Keratinocyte (primary cell): ENCODE data around the gene TCP1. TPM values are rescaled to one million over a fixed set of nuclear protein-coding genes. Genes with fewer than 3 reads are reported as not detected.

ENCODE experiments used
- DNase-seq: peaks from one replicate; pipeline ENCODE4 v3.0.0-alpha.2; 2011; ENCODE audit warnings: low read depth, missing footprints, low spot score
- FAIRE-seq: peaks from 2 replicates; lab custom pipeline; 2011; peaks lifted over from hg19 to GRCh38; lab: Jason Lieb, UNC
- H2AFZ ChIP-seq: 2 replicates; pipeline ENCODE4 v1.6.0; 2012; ENCODE audit warnings: low read length, control low read depth, inconsistent platforms; ENCODE audit not compliant: control insufficient read depth
- H3K27ac ChIP-seq: 2 replicates; pipeline ENCODE4 v1.5.1; 2011; ENCODE audit warnings: low read length; ENCODE audit not compliant: control insufficient read depth, insufficient read depth
- H3K27me3 ChIP-seq: 3 replicates; pipeline ENCODE4 v1.6.0; 2011; ENCODE audit warnings: low read length; ENCODE audit not compliant: control insufficient read depth, insufficient read depth; ENCODE audit errors: extremely low read depth
- H3K36me3 ChIP-seq, 2 experiments: 2 replicates in 1 of 2; 3 replicates in 1 of 2; pipeline ENCODE4 v1.5.1; 2011; ENCODE audit warnings: low read length in 2 of 2, mild to moderate bottlenecking in 1 of 2; ENCODE audit not compliant: control insufficient read depth in 2 of 2, insufficient read depth in 2 of 2; ENCODE audit errors: extremely low read depth in 1 of 2
- H3K4me1 ChIP-seq: 3 replicates; pipeline ENCODE4 v1.5.1; 2011; ENCODE audit warnings: low read length; ENCODE audit not compliant: control insufficient read depth, insufficient read depth; ENCODE audit errors: extremely low read depth
- H3K4me2 ChIP-seq: 3 replicates; pipeline ENCODE4 v1.6.0; 2011; ENCODE audit warnings: low read depth, low read length; ENCODE audit not compliant: control insufficient read depth, insufficient read depth; ENCODE audit errors: extremely low read depth
- H3K4me3 ChIP-seq, 3 experiments: fragments of 200-600 bp in 1 of 3; sonication (generic) in 1 of 3; 2 replicates in 2 of 3; 3 replicates in 1 of 3; pipeline ENCODE4 v1.5.1; 2011 to 2016; ENCODE audit warnings: low read length in 3 of 3, mild to moderate bottlenecking in 3 of 3, control low read depth in 2 of 3, inconsistent platforms in 1 of 3, low read depth in 1 of 3, mixed read lengths in 1 of 3, mixed run types in 1 of 3, moderate library complexity in 1 of 3; ENCODE audit not compliant: control insufficient read depth in 2 of 3, insufficient read depth in 2 of 3; ENCODE audit errors: extremely low read depth in 1 of 3
- H3K79me2 ChIP-seq: 2 replicates; pipeline ENCODE4 v1.6.0; 2012; ENCODE audit warnings: low read length; ENCODE audit not compliant: control insufficient read depth, insufficient read depth
- H3K9ac ChIP-seq: 3 replicates; pipeline ENCODE4 v1.6.0; 2011; ENCODE audit warnings: low read length; ENCODE audit not compliant: control insufficient read depth, insufficient read depth; ENCODE audit errors: extremely low read depth
- H3K9me1 ChIP-seq: 3 replicates; pipeline ENCODE4 v1.6.0; 2011; ENCODE audit warnings: low read length; ENCODE audit not compliant: control insufficient read depth, insufficient read depth; ENCODE audit errors: extremely low read depth
- H3K9me3 ChIP-seq: 2 replicates; pipeline ENCODE4 v1.5.1; 2012; ENCODE audit warnings: low read depth, low read length; ENCODE audit not compliant: control insufficient read depth
- H4K20me1 ChIP-seq: 3 replicates; pipeline ENCODE4 v1.6.0; 2011; ENCODE audit warnings: low read length; ENCODE audit not compliant: control insufficient read depth, insufficient read depth; ENCODE audit errors: extremely low read depth
- CTCF ChIP-seq, 3 experiments: IDR thresholded peaks in 1 of 3; conservative IDR thresholded peaks in 1 of 3; optimal IDR thresholded peaks in 1 of 3; 2 replicates in 2 of 3; 3 replicates in 1 of 3; pipeline versions ENCODE3 to v1.5.1; 2011; ENCODE audit warnings: low read length in 3 of 3, mild to moderate bottlenecking in 3 of 3, moderate library complexity in 2 of 3, control low read depth in 1 of 3, inconsistent platforms in 1 of 3; ENCODE audit not compliant: insufficient read depth in 2 of 3; ENCODE audit errors: extremely low read depth in 1 of 3
- EZH2 ChIP-seq: IDR thresholded peaks from one replicate; pipeline ENCODE4 v1.6.1; 2012; ENCODE audit warnings: inconsistent platforms, mild to moderate bottlenecking, low read length, moderate library complexity
- dilution Hi-C: fragments of 300-500 bp; cut with MboI; formaldehyde crosslinking; loops from one replicate; pipeline ENCODE4 v1.7.0; 2020; ENCODE audit warnings: low sequenced_read_pairs; ENCODE audit not compliant: extremely low pct_ligation_motif_present
- polyA plus RNA-seq, 5 experiments: library from polyadenylated mRNA; depleted of rRNA in 3 of 5; stranded (reverse) in 3 of 5; stranded (forward) in 1 of 5; unstranded in 1 of 5; fragments of >200 nt; gene quantifications; 1 replicate in 1 of 5; 2 replicates in 3 of 5; 3 replicates in 1 of 5; pipeline versions ENCODE4 v1.2.1 to v1.2.3, GENCODE V29; 2011 to 2012; ENCODE audit warnings: missing spikeins in 2 of 5, low read depth in 1 of 5, low replicate concordance in 1 of 5

The TCP1 gene
- polyA plus RNA-seq, 1 donor (not counting 4 experiments of a cell fraction or from before 2014, with no cell fraction given), result 174 TPM

GRCh38 chr6:159745081-159745480 lies 44.3 kb downstream of the TCP1 start:
- no peaks in the 10 kb centered on the region for H3K27me3 ChIP-seq
- H3K4me2 ChIP-seq, result no peak overlapping the region
- peaks cover 25 to 29% of the 10 kb centered on the region in 2 experiments for H3K36me3 ChIP-seq
- FAIRE-seq (no peak), DNase-seq (no peak)
- no peak overlapping the region for H3K27ac ChIP-seq
- peaks cover 51% of the 10 kb centered on the region for H3K79me2 ChIP-seq
- dilution Hi-C loops, result no loop called here
- H3K9me3 ChIP-seq, result no peaks in the 10 kb centered on the region
- no peaks in the 10 kb centered on the region for H3K9me1 ChIP-seq
- H3K9ac ChIP-seq, result no peak overlapping the region
- H2AFZ ChIP-seq, result no peak overlapping the region
- no peaks in the 10 kb centered on the region for H4K20me1 ChIP-seq
- no peak overlapping the region for H3K4me3 ChIP-seq
- no peak for TF ChIP-seq EZH2
- TF ChIP-seq CTCF (optimal IDR thresholded peaks at IDR 0.05 in 1 of 3, IDR thresholded peaks at IDR 0.05 in 1 of 3, conservative IDR thresholded peaks at IDR 0.05 in 1 of 3; ENCODE audit: extremely low read depth in 1 of 3, insufficient read depth in 2 of 3, low read length in 3 of 3), result no peak
- no peaks in the 10 kb centered on the region for H3K4me1 ChIP-seq

GRCh38 chr6:159742165-159742564 lies 47.2 kb downstream of the TCP1 start:
- DNase-seq, result no peak
- dilution Hi-C loops, result no loop called here
- Histone ChIP-seq H3K4me2 (no peak overlapping the region), H3K27me3 (no peaks in the 10 kb centered on the region), H2AFZ (no peak overlapping the region), H3K27ac (no peak overlapping the region), H3K9me1 (no peaks in the 10 kb centered on the region), H3K79me2 (peaks cover 74% of the 10 kb centered on the region), H3K9ac (no peak overlapping the region), H3K9me3 (no peaks in the 10 kb centered on the region), H3K4me1 (no peaks in the 10 kb centered on the region), H4K20me1 (no peaks in the 10 kb centered on the region), H3K36me3 (peaks cover 22 to 29% of the 10 kb centered on the region in 2 experiments), H3K4me3 (no peak overlapping the region)
- TF ChIP-seq CTCF (optimal IDR thresholded peaks at IDR 0.05 in 1 of 3, IDR thresholded peaks at IDR 0.05 in 1 of 3, conservative IDR thresholded peaks at IDR 0.05 in 1 of 3; ENCODE audit: extremely low read depth in 1 of 3, insufficient read depth in 2 of 3, low read length in 3 of 3), result no peak
- no peak for FAIRE-seq
